Activated CD8-positive, alpha-beta memory T cell treated with anti-CD3 and anti-CD28 coated beads, Interleukin-2, amount 50 U/mL, for 1 hour (primary cell): ENCODE results near the gene KIF5A.
A peak's percentile ranks its signal among the peaks of the same experiment; 100 is the strongest.
"Not testable (repeated sequence)": the region's sequence is repeated elsewhere in the genome, so short reads cannot be mapped to it uniquely, and the experiment has no call there.

Source experiments
- DNase-seq: peaks from one replicate; pipeline ENCODE4 v3.0.0-alpha.2; 2020; ENCODE audit errors: extremely low read depth

KIF5A gene

GRCh38 chr12:57584050-57584449 is 34.2 kb downstream of the KIF5A start:
- no peak for DNase-seq

GRCh38 chr12:57584690-57585089 is 34.8 kb downstream of the KIF5A start:
- DNase-seq: no peak

- no peak for DNase-seq
These were observed 35.3 kb downstream of the KIF5A start for GRCh38 chr12:57585156-57585555.

- DNase-seq: no peak
These were observed 36.3 kb downstream of the KIF5A start for GRCh38 chr12:57586128-57586527.

- no peak for DNase-seq
These were observed 37.1 kb downstream of the KIF5A start for GRCh38 chr12:57586832-57587429.

- DNase-seq: not testable (repeated sequence)
These were observed 39.2 kb downstream of the KIF5A start for GRCh38 chr12:57588951-57589610.

GRCh38 chr12:57590479-57590863 is 40.6 kb downstream of the KIF5A start:
- DNase-seq: no peak

GRCh38 chr12:57590864-57591781 is 41.3 kb downstream of the KIF5A start, which contains the start of gene PIP4K2C:
Gene PIP4K2C (plus strand): TSS chr12:57591192. CDS start chr12:57591290, 98 bp downstream.
- peak; percentile 30 for DNase-seq

- DNase-seq: no peak
These were observed 42.0 kb downstream of the KIF5A start for GRCh38 chr12:57591782-57592325.

GRCh38 chr12:57592551-57593165 is 42.8 kb downstream of the KIF5A start:
- no peak for DNase-seq

GRCh38 chr12:57593187-57593586 is 43.3 kb downstream of the KIF5A start:
- DNase-seq: no peak

GRCh38 chr12:57600395-57600794 is 50.6 kb downstream of the KIF5A start:
- no peak for DNase-seq

GRCh38 chr12:57602544-57602943 is 52.7 kb downstream of the KIF5A start:
- no peak for DNase-seq

GRCh38 chr12:57603324-57603723 is 53.5 kb downstream of the KIF5A start:
- DNase-seq: no peak

GRCh38 chr12:57603815-57604453 is 54.1 kb downstream of the KIF5A start:
- DNase-seq: no peak

- no peak for DNase-seq
These were observed 54.7 kb downstream of the KIF5A start, which contains the start of gene DTX3 for GRCh38 chr12:57604454-57604991. Gene DTX3 (plus strand): TSS chr12:57604824. CDS start chr12:57606518, 1,694 bp downstream.

GRCh38 chr12:57604992-57605810 is 55.4 kb downstream of the KIF5A start:
- no peak for DNase-seq

GRCh38 chr12:57605811-57606311 is 56.0 kb downstream of the KIF5A start:
- no peak for DNase-seq

- no peak for DNase-seq
These were observed 56.6 kb downstream of the KIF5A start for GRCh38 chr12:57606399-57606798.

GRCh38 chr12:57606821-57607220 is 57.0 kb downstream of the KIF5A start:
- DNase-seq: no peak
